ENCODE results near the gene PTPRZ1.
A peak's percentile ranks its signal among the peaks of the same experiment; 100 is the strongest.

Gene PTPRZ1

DNA sequence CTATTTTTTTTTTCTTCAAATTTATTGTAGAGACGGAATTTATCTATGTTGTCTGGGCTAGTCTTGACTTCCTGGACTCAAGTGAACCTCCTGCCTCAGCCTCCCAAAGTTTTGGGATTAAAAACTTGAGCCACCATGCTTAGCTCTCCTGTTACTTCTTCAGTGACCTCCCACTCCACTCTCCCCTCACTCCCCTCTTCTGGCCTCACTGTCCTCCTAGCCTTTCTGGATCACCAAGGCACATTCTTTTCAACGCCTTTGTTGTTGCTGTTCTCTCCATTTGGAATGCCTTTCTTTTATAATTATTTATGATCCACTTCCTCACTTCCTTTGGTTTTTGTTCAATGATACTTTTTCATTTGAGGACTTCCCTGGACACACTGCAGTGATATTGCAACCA, 17.9 kb downstream of the PTPRZ1 start:
- DNase-seq: no peak

DNA sequence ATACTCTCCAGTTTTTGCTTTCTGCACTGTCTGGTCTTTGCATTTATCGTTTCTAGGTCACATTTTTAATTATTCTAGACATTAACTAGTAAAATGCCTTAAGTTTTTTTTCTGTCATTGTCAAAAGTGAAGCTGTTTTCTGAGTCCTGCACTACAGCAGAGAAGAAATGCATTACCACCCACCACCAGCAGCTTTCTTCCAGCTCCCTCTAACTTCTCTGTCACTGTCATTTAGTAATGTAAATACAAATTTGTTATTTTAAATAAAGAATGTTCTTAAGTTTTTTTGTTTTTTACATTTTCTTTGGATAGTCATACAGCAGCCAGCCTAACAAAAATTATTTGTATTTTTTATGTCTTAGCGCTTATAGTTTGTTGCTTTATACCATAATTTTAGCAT, 18.8 kb downstream of the PTPRZ1 start:
- DNase-seq: no peak

DNA sequence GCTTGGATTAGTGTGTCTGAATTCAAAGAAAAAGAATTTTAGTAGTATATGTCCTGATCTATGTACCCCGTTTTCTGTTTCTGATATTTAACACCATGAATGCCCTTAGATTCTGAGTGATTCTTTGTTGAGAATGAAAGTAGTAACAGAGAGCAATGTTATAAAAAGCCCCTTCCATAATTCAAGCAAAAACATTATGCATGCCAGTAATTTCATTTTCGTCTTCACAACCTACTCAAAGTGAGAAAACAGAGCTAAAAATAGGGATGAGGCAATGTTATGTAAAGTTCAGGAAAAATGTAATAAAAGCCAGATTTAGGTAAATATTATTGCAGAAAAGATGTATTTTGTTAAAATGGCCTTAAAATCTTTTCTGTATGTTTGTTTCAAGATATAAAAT, 28.1 kb downstream of the PTPRZ1 start:
- no peak for DNase-seq

DNA sequence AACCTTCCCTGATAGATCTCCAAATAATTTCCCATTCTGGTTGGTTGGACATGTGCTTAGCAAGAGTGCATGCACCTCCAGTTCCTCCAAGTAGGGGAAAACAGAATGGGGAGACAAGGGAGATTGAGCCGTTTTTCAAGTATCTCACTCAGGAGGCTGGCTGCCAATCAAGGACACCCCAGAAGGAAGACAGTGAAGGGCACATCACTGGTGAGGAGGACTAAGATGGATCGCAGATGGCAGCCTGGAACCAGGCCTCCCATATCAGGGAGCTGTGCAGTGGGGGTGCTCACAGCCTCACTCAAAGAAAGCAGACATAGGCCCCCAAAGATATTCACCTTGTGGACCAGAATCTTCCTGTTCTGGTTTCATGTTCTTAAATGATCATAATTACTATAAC, 31.2 kb downstream of the PTPRZ1 start:
- no peak for DNase-seq

DNA sequence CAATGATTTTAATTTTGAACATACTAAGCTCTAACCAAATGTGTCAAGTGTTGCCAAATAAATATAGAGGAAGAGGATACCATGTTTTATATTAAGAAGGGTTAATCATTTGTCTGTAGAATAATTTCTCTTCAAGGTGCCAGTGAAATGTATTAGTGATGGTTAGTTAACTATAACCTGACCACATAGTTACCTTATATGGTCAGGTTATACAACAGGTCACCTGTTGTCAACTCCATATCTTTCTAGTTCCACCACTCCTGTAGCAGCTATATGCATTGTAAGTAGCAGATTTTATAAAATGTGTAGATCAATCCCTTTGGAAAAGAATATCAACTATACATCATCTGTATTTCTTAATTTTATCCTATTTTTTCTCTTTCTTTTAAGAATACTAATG, 35.1 kb downstream of the PTPRZ1 start:
- no peak for DNase-seq

DNA sequence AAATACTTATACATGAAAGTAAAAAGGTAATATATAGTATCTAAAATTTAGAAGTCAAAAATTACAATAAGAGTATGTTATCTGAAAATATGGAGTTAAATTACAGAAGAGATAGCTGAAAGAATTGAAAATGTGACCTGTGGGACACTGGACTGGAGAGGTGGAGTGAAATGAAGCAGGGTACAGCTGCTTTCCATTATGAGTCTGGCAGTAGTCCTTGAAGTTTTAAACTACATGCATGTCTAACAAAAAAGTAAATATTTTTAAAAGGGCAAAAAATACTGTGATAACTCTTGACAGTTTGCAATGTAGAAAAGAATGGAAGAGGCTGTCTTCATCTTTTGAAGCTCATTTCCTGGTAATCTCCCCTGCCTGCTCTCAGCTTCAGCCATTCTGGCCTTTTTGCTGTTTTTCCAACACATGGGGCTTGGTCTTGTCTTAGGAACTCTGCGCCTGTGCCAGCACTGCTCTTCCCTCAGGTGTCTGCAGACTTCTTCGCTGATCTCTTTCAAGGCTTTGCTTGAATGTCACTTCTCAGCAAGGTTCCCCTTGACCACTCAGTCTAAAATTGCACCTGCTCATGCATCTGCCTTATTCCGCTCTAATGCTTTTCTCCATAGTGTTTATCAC, 36.9 kb downstream of the PTPRZ1 start:
- no peak for DNase-seq

DNA sequence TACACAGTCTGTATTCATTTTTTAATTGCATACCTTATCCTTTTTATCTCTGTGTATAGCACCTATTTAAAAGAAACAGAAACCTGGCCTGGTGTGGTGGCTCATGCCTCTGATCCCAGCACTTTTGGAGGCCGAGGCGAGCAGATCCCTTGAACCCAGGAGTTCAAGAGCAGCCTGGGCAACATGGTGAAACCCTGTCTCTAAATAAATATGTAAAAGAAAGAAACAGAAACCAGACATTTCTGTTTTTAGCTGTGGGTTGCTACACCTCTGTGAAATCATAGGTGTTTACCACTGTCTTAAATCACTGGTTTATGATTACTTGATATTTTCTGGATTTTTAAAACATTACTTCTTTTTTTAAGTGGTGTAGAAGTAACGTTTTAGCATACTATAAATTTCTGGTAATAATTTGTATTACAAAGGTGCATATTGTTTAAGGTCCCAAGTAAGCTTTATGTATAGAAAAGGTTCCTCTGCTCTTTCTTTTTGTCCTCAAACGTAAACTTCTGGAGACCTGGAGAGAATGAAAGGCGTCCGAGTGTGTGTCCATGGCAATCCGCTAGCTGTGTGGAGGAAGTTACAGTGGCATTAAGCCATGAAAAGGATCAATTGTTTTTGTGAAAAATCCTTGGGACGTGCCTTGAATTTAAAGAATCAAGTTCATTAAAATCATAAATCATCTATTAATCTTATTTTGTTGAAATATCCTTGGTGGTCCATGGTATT, 41.1 kb downstream of the PTPRZ1 start:
- peak in 1 of 56 donors; percentile 1 for DNase-seq

DNA sequence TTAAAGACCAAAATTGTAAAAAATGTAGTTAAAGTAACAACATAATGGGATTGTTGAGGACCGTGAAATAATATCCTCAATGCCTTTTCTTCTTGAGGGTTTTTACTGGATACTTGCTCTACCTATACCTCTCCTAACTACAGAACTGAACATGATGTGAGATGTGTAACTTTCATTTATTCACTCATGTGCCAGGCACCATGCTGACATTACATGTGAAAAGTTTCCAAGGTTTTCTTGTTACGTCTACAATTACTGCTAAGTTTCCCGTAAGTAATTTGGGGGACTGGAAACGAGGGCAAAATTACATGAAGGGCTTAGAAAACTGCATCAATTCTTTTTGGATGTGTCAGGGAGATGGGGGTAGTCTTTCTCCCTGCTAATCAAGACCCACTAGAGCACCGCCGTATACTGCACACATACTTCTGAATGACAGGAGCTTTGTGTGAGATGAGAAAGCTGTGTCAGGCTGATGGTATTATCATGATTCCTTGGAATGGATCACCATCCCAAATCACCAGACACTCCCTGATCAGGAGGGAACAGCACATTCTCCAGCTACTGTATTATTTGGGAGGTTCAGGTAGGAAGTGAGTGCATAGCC, 41.8 kb downstream of the PTPRZ1 start:
- DNase-seq: no peak

DNA sequence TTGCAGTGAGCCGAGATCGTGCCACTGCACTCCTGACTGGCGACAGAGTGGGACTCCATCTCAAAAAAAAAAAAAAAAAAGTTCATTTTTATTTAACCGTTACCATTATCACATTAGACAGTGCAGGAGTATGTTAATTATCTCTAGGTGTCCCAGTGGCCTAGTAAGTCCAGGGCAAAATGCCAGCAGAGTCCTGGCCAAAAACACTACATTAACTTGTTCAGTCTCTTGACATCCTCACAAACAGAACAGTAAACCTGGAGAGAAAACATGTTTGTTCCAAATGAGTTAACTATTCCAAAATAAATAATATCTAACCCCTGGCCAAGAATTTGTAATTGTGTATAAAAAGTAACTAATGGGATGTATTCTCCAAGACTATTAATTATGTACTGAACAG, 43.2 kb downstream of the PTPRZ1 start:
- peak in 6 of 56 donors; percentile 5 to 36 (median 12) for DNase-seq

DNA sequence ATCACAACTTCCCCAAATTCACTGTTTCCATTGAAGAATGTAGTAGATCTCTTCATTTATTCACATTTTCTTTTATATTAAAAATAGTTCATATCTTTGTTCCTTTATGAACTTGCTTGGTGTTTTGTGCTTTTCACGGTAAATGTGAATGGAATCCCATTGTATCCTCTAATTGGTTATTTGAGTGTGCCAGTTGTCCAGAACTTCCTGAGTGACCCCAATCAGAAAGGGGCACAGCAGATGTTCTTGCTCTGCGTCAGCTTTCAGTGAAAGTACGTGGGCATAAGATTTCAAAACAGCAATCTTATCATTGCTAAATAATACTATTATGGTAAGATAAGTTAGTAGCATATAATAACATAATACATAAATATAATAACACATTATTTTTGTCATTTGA, 47.0 kb downstream of the PTPRZ1 start:
- DNase-seq: no peak

DNA sequence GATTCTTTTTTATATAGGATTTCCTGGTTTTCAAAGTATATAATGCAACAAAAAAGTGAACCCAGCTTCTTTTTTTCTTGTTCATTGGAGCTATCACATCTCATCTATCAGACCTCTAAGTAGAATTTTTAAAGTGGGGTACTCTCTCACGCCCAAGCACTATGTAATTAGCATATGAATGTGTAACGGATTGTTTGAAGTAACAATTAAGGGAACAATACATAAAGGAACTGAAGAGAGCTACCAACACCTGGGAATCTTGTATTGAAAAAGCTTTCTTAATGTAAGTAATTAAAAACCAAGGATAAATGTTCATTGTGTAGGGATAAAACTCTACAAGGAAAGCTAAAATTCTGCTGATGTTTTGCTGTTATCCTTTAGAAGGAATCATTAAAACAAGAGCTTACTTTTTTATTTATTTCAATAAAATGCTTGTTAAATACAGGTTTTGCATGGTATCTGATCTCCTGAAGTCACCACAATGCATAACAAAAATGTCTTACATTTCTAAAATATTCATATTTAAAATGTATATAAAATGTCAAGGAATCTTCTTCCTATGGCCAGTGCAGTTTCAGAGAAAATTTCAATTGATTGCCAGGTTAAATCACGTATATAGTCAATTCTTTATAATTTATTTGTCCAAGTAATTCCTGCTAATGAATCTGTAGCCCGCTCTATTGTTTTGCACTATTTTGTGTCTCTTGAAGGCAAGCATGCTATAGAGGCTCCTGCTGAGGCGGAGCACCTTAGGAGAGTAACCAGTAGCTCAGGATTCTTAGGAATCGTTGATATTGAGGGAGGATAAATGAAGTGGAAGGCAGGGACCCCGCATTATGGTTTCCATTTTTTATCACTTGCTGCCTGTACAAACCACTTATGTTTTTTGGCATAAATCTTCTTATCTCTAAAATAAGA, 51.6 kb downstream of the PTPRZ1 start:
- DNase-seq: no peak

DNA sequence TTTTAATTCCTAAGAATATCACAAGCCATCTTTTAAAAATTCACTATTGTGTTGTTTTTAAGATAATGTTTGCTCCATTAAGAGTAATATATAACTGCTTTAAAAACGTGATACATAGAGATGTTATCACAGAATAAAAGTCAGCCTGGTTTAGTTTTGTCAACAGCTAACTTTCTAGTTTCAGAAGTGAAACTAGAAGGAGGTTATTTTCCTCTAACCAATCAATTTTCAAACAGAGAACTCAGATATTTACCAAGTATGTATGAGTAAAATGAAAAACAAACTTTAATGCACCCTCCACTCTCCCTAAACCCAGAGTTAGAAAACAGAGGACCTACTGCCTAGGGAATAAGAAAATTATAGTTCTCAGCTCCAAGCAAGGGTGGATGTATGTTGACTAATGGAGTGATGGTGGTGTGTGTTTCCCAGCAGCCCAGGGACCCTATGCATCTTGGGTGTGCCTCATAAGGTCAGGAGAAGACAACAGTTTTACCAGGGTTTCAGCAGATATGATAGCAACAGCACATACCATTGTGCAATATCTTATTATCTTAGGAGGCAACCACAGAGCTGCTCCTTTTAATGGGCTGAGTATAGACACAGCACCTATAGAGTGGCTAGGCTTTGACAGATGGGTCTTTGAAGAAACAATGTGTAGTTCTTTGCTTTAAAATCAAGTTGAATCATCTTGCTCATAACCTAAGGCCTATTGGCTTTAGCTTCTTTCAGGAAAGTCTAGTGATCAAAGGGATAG, 58.4 kb downstream of the PTPRZ1 start:
- DNase-seq: no peak

DNA sequence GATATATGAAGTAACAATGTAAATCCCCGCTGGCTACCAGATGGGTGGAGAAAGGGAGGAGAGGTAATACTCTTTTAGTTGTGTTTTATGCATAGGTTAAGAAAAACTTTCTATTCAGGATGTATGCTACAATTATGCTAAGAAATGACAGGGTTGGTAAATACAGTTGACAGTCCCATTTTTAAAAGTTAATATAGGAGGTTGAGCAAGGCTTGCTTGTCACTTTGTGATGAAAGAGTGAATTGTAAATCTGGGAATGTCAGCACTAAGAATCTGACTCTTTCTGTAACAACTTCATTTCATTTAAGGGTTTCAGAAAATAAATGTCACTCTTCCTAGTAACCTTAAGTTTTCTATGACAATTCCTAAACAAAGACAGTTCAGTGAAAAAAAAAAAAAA, 59.8 kb downstream of the PTPRZ1 start:
- DNase-seq: no peak

DNA sequence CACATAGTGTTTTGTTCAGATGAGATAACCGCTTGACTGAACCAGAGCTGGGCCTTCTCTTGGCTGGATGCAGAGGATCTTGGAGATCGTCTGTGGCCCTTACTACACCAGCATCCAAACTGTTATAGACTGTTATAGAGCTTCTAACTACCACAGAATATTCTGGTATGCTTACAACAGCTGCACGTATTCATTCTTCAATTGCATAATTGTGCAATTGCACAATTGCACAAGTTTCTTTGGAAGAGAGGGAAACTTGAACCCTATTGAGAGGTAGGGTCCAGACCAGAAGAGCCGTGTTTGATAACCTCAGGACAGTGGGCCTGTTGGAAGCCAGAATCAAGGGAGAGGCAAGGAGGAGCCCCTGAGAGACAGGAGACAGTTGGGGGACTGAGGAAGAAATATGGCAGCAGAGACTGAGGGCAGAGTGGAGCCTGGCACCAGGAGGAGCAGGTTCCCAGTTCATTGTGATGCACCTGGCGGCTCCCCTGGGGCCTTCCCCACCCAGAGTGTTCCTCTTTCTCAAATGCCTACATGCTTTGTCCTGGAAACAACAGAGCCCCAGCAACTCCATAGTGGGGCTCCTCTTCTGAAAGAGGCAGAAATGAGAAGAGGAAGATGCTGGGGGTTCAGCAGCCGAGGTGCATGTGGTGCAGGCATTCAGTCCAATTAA, 64.1 kb downstream of the PTPRZ1 start:
- DNase-seq: no peak

DNA sequence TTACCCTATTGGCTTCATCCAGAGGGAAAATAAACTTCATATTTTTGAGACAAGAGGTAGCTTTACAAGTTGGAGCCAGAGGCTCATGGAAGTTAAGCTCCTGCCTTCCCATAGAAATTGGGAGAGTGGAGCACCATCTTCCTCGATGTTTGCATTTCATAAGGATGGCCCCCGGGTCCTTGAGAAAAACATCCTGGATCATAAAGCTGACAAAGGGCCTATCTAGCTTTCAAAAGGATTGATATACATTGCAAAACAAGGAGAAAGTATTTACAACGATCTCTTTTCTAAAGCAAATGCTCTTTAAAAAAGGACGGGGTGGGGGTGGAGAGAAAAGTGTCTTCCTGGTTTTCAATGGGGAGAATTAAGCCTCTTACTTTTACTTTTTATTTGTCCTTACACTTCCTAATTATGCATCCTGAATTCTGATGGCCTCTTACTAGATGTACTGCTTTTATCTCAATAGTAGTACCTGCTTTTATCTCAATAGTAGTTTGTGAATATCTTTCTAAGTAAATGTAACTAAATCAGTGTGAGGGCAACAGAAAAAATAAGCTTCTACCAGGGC, 65.6 kb downstream of the PTPRZ1 start:
- DNase-seq: no peak

DNA sequence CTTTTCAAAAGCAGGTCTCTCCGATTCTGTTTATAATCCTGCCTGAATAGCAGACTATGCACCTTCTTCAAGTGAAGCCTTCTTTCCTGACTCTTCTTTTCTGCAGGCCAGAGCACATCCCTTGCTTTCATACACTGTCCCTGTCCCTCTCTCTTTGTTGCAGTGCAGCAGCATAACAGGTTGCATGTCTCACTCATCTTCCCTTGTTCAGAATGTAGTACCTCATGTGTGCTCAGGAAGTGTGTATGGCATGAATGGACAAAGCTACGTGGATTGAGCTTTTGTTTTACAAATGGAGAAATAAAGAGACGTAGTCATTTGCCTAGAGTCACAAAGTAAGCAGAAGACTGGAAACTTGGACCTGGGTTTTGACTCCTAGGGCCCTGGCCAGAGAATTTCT, 68.0 kb downstream of the PTPRZ1 start:
- no peak for DNase-seq

DNA sequence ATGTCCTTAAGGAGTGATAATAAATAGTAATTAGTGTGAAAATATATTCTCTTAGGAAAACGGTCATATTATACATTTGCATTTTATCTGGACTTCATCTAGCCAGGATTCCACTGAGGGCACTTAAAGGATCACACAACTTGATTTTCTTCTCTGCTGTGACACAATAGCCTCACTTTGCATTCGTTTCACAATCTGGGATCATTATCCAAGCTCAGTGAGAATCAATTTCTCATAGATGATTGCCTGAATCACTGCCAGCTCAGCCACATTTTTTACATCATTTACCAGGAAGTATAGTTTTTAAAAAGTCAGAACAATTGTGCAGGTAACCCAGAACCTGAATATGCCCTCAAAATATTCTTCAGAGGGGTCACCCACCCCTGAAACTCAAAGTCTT, 68.9 kb downstream of the PTPRZ1 start:
- DNase-seq: no peak

DNA sequence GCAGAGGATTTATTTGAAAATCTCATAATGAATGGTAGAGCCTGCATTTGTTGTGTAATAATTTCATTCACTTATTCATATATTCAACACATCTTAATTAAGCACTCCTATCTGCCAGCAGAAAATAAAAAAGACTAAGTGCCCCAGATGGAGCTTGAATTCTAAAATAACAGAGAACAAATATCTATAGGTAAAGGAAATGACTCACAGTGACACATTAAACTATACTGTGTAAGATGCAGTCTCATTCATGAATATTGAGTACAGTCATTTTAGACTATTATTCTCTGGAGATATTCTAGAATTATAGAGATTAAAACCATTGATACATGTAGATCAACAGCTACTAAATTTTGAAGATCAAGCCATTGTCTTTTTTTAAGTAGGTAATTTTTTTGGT, 72.1 kb downstream of the PTPRZ1 start:
- DNase-seq: no peak

DNA sequence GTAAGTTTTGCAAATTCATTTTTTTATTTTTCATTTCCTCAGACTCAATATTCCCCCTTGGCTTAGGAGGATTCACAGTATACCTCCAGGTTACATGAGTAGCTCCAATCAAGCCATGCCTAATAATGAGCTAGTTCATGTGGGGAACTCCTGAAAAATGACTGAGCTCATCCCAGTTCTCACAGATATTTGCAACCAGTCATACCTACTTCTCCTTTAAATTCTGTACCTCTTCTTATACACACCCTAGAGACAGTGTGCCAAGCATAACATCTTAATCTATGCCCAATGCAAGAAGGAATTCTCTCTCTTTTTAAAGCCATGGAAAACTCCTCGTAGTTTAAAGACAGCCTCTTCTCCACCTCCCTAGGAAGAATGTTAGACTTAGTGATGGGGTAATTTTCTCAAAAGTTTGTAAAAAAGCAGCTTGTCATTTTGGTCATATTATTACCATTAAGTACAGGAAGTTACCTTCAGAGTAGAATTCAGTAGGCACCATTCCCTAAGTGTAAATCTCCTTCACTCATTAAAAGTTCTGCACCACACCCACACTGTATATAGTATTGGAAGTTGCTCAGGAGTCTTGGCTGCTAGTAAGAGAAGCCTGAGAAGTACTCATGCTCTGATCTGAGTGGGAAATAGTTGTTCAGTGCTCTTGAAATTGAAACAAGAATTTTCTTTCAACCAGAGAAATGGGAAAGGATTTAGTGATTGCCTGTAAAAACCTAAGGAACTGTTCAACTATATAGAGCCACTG, 72.7 kb downstream of the PTPRZ1 start:
- no peak for DNase-seq
